GM21737 (cell line): Measurements from ENCODE around the gene AHSA1.
"Not testable (repeated sequence)": the region's sequence is repeated elsewhere in the genome, so short reads cannot be mapped to it uniquely, and the experiment has no call there.

Experiments used
- ATAC-seq: cut with Tn5 transposase; IDR thresholded peaks from one replicate; pipeline ENCODE4 v1.9.1; 2021; ENCODE audit warnings: mild to moderate bottlenecking, moderate library complexity; ENCODE audit not compliant: unreplicated experiment

AHSA1 gene

GRCh38 chr14:77457522-77458248 is at the start of gene AHSA1, which contains the start of gene VIPAS39:
TSS of gene AHSA1 (plus strand) at chr14:77458093. CDS start at chr14:77458190, 97 bp downstream.
TSS of gene VIPAS39 (minus strand) at chr14:77457601. CDS start at chr14:77454102, 3,499 bp downstream.
- peak; percentile 89 for ATAC-seq

GRCh38 chr14:77409131-77409533 is 48.8 kb upstream of the AHSA1 start:
- no peak for ATAC-seq

- not testable (repeated sequence) for ATAC-seq
Measured at GRCh38 chr14:77415403-77416030, 42.4 kb upstream of the AHSA1 start.

GRCh38 chr14:77416098-77416497 is 41.8 kb upstream of the AHSA1 start:
- not testable (repeated sequence) for ATAC-seq

- no peak for ATAC-seq
Measured at GRCh38 chr14:77416836-77417235, 41.1 kb upstream of the AHSA1 start.

GRCh38 chr14:77421201-77421600 is 36.7 kb upstream of the AHSA1 start:
- no peak for ATAC-seq

- no peak for ATAC-seq
Measured at GRCh38 chr14:77423423-77423822, 34.5 kb upstream of the AHSA1 start, which contains the start of gene NOXRED1. TSS of gene NOXRED1 (minus strand) at chr14:77423523. CDS start at chr14:77422889, 634 bp downstream.

GRCh38 chr14:77424862-77425261 is 33.0 kb upstream of the AHSA1 start:
- ATAC-seq: no peak

GRCh38 chr14:77426396-77426795 is 31.5 kb upstream of the AHSA1 start:
- no peak for ATAC-seq

- no peak for ATAC-seq
Measured at GRCh38 chr14:77436042-77436441, 21.9 kb upstream of the AHSA1 start.

- ATAC-seq: no peak
Measured at GRCh38 chr14:77438596-77438995, 19.3 kb upstream of the AHSA1 start.

GRCh38 chr14:77439861-77440260 is 18.0 kb upstream of the AHSA1 start:
- ATAC-seq: no peak

GRCh38 chr14:77442196-77442595 is 15.7 kb upstream of the AHSA1 start:
- no peak for ATAC-seq

GRCh38 chr14:77455966-77456640 is 1.8 kb upstream of the AHSA1 start:
- ATAC-seq: no peak

- ATAC-seq: peak; percentile 7
Measured at GRCh38 chr14:77457115-77457521, 775 bp upstream of the AHSA1 start.

- peak; percentile 19 for ATAC-seq
Measured at GRCh38 chr14:77458249-77458950, 507 bp downstream of the AHSA1 start.

GRCh38 chr14:77459072-77459723 is 1.3 kb downstream of the AHSA1 start:
- ATAC-seq: no peak

GRCh38 chr14:77467801-77468200 is 9.9 kb downstream of the AHSA1 start:
- ATAC-seq: no peak

- ATAC-seq: no peak
Measured at GRCh38 chr14:77469067-77469505, 11.2 kb downstream of the AHSA1 start.

- no peak for ATAC-seq
Measured at GRCh38 chr14:77469539-77469938, 11.6 kb downstream of the AHSA1 start.
